ENCODE results near the gene USP8.
A peak's percentile ranks its signal among the peaks of the same experiment; 100 is the strongest.

USP8 gene

GRCh38 chr15:50543556-50543955 lies 119.4 kb downstream of the USP8 start:
- Histone ChIP-seq H3K27ac (ENCODE audit: low read depth, low read length) (no peak overlapping the region), H3K4me3 (ENCODE audit: low read depth, low read length) (no peak overlapping the region), H3K18ac (ENCODE audit: low read length) (no peak overlapping the region), H3K14ac (ENCODE audit: low read length) (no peak overlapping the region), H3K27me3 (ENCODE audit: insufficient read depth, low read length) (no peaks in the 10 kb centered on the region), H4K8ac (ENCODE audit: low read depth, low read length) (no peak overlapping the region), H2AFZ (ENCODE audit: insufficient read depth, low read length, poor library complexity) (no peak overlapping the region), H2BK5ac (ENCODE audit: low read depth, low read length, poor library complexity) (no peak overlapping the region), H3K9ac (ENCODE audit: low read length) (no peak overlapping the region), H3K4me1 (ENCODE audit: control insufficient read depth in 1 of 2, insufficient read depth in 2 of 2, low read length in 2 of 2) (no peaks in the 10 kb centered on the region), H3K4me2 (ENCODE audit: low read length) (no peak overlapping the region), H4K12ac (ENCODE audit: low read depth, low read length) (no peak overlapping the region), H2BK120ac (ENCODE audit: insufficient read depth, low read length, poor library complexity) (no peak overlapping the region), H3K23ac (ENCODE audit: low read length) (no peak overlapping the region), H3K36me3 (ENCODE audit: control insufficient read depth in 1 of 2, insufficient read depth in 2 of 2, low read length in 2 of 2) (no peaks in the 10 kb centered on the region), H3K79me1 (ENCODE audit: low read length) (no peaks in the 10 kb centered on the region), H4K91ac (ENCODE audit: low read depth, low read length) (no peak overlapping the region), H3K79me2 (ENCODE audit: control insufficient read depth, insufficient read depth, low read length, poor library complexity) (no peaks in the 10 kb centered on the region), H2BK12ac (ENCODE audit: low read length) (no peak overlapping the region), H3K4ac (ENCODE audit: low read depth, low read length) (no peak overlapping the region), H2AK5ac (ENCODE audit: low read length) (no peak overlapping the region), H3K9me3 (ENCODE audit: insufficient read depth, low read depth, low read length) (no peaks in the 10 kb centered on the region)
- no CpG with 5 or more reads among the region's 3 CpGs for WGBS (ENCODE audit: extremely low coverage, insufficient coverage, insufficient read length)
- DNase-seq: no peak

GRCh38 chr15:50544368-50544767 lies 120.2 kb downstream of the USP8 start:
- H3K9me3 ChIP-seq (ENCODE audit: insufficient read depth, low read depth, low read length): no peaks in the 10 kb centered on the region
- no peaks in the 10 kb centered on the region for H3K79me1 ChIP-seq (ENCODE audit: low read length)
- no peak overlapping the region for H2AK5ac ChIP-seq (ENCODE audit: low read length)
- no peak overlapping the region for H2BK5ac ChIP-seq (ENCODE audit: low read depth, low read length, poor library complexity)
- no peaks in the 10 kb centered on the region for H3K79me2 ChIP-seq (ENCODE audit: control insufficient read depth, insufficient read depth, low read length, poor library complexity)
- no peak overlapping the region for H4K91ac ChIP-seq (ENCODE audit: low read depth, low read length)
- H3K4me3 ChIP-seq (ENCODE audit: low read depth, low read length): no peak overlapping the region
- no peak overlapping the region for H3K18ac ChIP-seq (ENCODE audit: low read length)
- peak overlapping the region; percentile 7 for H3K9ac ChIP-seq (ENCODE audit: low read length)
- no peak overlapping the region for H3K14ac ChIP-seq (ENCODE audit: low read length)
- no peak overlapping the region for H3K4ac ChIP-seq (ENCODE audit: low read depth, low read length)
- H3K36me3 ChIP-seq (ENCODE audit: control insufficient read depth in 1 of 2, insufficient read depth in 2 of 2, low read length in 2 of 2): no peaks in the 10 kb centered on the region
- H3K27ac ChIP-seq (ENCODE audit: low read depth, low read length): no peak overlapping the region
- no CpG with 5 or more reads among the region's 5 CpGs for WGBS (ENCODE audit: extremely low coverage, insufficient coverage, insufficient read length)
- no peak overlapping the region for H4K12ac ChIP-seq (ENCODE audit: low read depth, low read length)
- H3K27me3 ChIP-seq (ENCODE audit: insufficient read depth, low read length): no peaks in the 10 kb centered on the region
- H2BK12ac ChIP-seq (ENCODE audit: low read length): no peak overlapping the region
- H3K23ac ChIP-seq (ENCODE audit: low read length): no peak overlapping the region
- no peak overlapping the region for H4K8ac ChIP-seq (ENCODE audit: low read depth, low read length)
- H3K4me1 ChIP-seq (ENCODE audit: control insufficient read depth in 1 of 2, insufficient read depth in 2 of 2, low read length in 2 of 2): no peaks in the 10 kb centered on the region
- H2BK120ac ChIP-seq (ENCODE audit: insufficient read depth, low read length, poor library complexity): no peak overlapping the region
- DNase-seq: no peak
- H3K4me2 ChIP-seq (ENCODE audit: low read length): no peak overlapping the region
- H2AFZ ChIP-seq (ENCODE audit: insufficient read depth, low read length, poor library complexity): no peak overlapping the region

- Histone ChIP-seq H3K23ac (ENCODE audit: low read length) (peak within 1 kb of the TSS; percentile 40), H3K4me2 (ENCODE audit: low read length) (no peak within 1 kb of the TSS), H3K27ac (ENCODE audit: low read depth, low read length) (no peak within 1 kb of the TSS), H4K12ac (ENCODE audit: low read depth, low read length) (no peak within 1 kb of the TSS), H2BK5ac (ENCODE audit: low read depth, low read length, poor library complexity) (no peak within 1 kb of the TSS), H3K14ac (ENCODE audit: low read length) (no peak within 1 kb of the TSS), H2AK5ac (ENCODE audit: low read length) (no peak within 1 kb of the TSS), H3K4me3 (ENCODE audit: low read depth, low read length) (no peak within 1 kb of the TSS), H3K18ac (ENCODE audit: low read length) (no peak within 1 kb of the TSS), H4K8ac (ENCODE audit: low read depth, low read length) (no peak within 1 kb of the TSS), H3K9ac (ENCODE audit: low read length) (no peak within 1 kb of the TSS), H2BK120ac (ENCODE audit: insufficient read depth, low read length, poor library complexity) (no peak within 1 kb of the TSS), H3K4ac (ENCODE audit: low read depth, low read length) (no peak within 1 kb of the TSS), H3K36me3 (ENCODE audit: control insufficient read depth in 1 of 2, insufficient read depth in 2 of 2, low read length in 2 of 2) (no peaks in the 10 kb centered on the region), H3K79me1 (ENCODE audit: low read length) (no peaks in the 10 kb centered on the region), H3K79me2 (ENCODE audit: control insufficient read depth, insufficient read depth, low read length, poor library complexity) (no peaks in the 10 kb centered on the region), H2AFZ (ENCODE audit: insufficient read depth, low read length, poor library complexity) (no peak within 1 kb of the TSS), H3K4me1 (ENCODE audit: control insufficient read depth in 1 of 2, insufficient read depth in 2 of 2, low read length in 2 of 2) (no peaks in the 10 kb centered on the region), H4K91ac (ENCODE audit: low read depth, low read length) (no peak within 1 kb of the TSS), H3K9me3 (ENCODE audit: insufficient read depth, low read depth, low read length) (no peaks in the 10 kb centered on the region), H3K27me3 (ENCODE audit: insufficient read depth, low read length) (no peaks in the 10 kb centered on the region), H2BK12ac (ENCODE audit: low read length) (no peak within 1 kb of the TSS)
- DNase-seq: no peak
- no CpG with 5 or more reads among the region's 5 CpGs for WGBS (ENCODE audit: extremely low coverage, insufficient coverage, insufficient read length)
Observed at GRCh38 chr15:50546566-50546965, 122.4 kb downstream of the USP8 start, which contains the start of gene USP50. Gene USP50 (minus strand): TSS chr15:50546666. CDS start chr15:50546525, 141 bp downstream.

GRCh38 chr15:50549326-50549725 lies 125.1 kb downstream of the USP8 start:
- H3K23ac ChIP-seq (ENCODE audit: low read length): no peak overlapping the region
- peaks cover 0 to 1% of the 10 kb centered on the region in 2 experiments for H3K36me3 ChIP-seq (ENCODE audit: control insufficient read depth in 1 of 2, insufficient read depth in 2 of 2, low read length in 2 of 2)
- H3K4me3 ChIP-seq (ENCODE audit: low read depth, low read length): no peak overlapping the region
- no peak overlapping the region for H2AK5ac ChIP-seq (ENCODE audit: low read length)
- H3K4me2 ChIP-seq (ENCODE audit: low read length): no peak overlapping the region
- no peak overlapping the region for H4K91ac ChIP-seq (ENCODE audit: low read depth, low read length)
- H3K79me1 ChIP-seq (ENCODE audit: low read length): no peaks in the 10 kb centered on the region
- no peak overlapping the region for H3K14ac ChIP-seq (ENCODE audit: low read length)
- peak in 1 of 2 donors; percentile 6 for DNase-seq
- H3K9ac ChIP-seq (ENCODE audit: low read length): no peak overlapping the region
- no peak overlapping the region for H2AFZ ChIP-seq (ENCODE audit: insufficient read depth, low read length, poor library complexity)
- no peaks in the 10 kb centered on the region for H3K27me3 ChIP-seq (ENCODE audit: insufficient read depth, low read length)
- H3K9me3 ChIP-seq (ENCODE audit: insufficient read depth, low read depth, low read length): no peaks in the 10 kb centered on the region
- no peaks in the 10 kb centered on the region for H3K79me2 ChIP-seq (ENCODE audit: control insufficient read depth, insufficient read depth, low read length, poor library complexity)
- H3K4ac ChIP-seq (ENCODE audit: low read depth, low read length): no peak overlapping the region
- H4K12ac ChIP-seq (ENCODE audit: low read depth, low read length): no peak overlapping the region
- H3K4me1 ChIP-seq (ENCODE audit: control insufficient read depth in 1 of 2, insufficient read depth in 2 of 2, low read length in 2 of 2): no peaks in the 10 kb centered on the region
- H3K27ac ChIP-seq (ENCODE audit: low read depth, low read length): no peak overlapping the region
- H2BK5ac ChIP-seq (ENCODE audit: low read depth, low read length, poor library complexity): no peak overlapping the region
- WGBS (ENCODE audit: extremely low coverage, insufficient coverage, insufficient read length): no CpG with 5 or more reads among the region's 7 CpGs
- no peak overlapping the region for H2BK120ac ChIP-seq (ENCODE audit: insufficient read depth, low read length, poor library complexity)
- no peak overlapping the region for H4K8ac ChIP-seq (ENCODE audit: low read depth, low read length)
- no peak overlapping the region for H2BK12ac ChIP-seq (ENCODE audit: low read length)
- no peak overlapping the region for H3K18ac ChIP-seq (ENCODE audit: low read length)
